Natural killer cell (primary cell): ENCODE data around the gene BRD4. TPM values are rescaled to one million over a fixed set of nuclear protein-coding genes. Genes with fewer than 3 reads are reported as not detected.

Experiments
- ATAC-seq, 3 donors: fragments of 150-1000 bp in 2 of 3; fragments of 200-7000 bp in 1 of 3; cut with Tn5 transposase; 1 replicate in 1 of 3; 2 replicates in 2 of 3; pipeline ENCODE4 v1.10.0; 2021; ENCODE audit warnings: mild to moderate bottlenecking in 2 of 3, moderate library complexity in 2 of 3
- DNase-seq, 2 donors: peaks; one replicate each; pipeline versions ENCODE4 v3.0.0 to v3.0.0-alpha.2; 2013 to 2021; ENCODE audit warnings: mixed read lengths in 1 of 2
- H3K27ac ChIP-seq: one replicate; pipeline ENCODE4 v1.5.1; 2013; ENCODE audit warnings: mild to moderate bottlenecking, low read length
- H3K27me3 ChIP-seq: one replicate; pipeline ENCODE4 v1.6.1; 2013; ENCODE audit warnings: low read length; ENCODE audit not compliant: control insufficient read depth, insufficient read depth
- H3K36me3 ChIP-seq: one replicate; pipeline ENCODE4 v1.6.1; 2013; ENCODE audit warnings: low read length; ENCODE audit not compliant: control insufficient read depth, insufficient read depth
- H3K4me1 ChIP-seq: one replicate; pipeline ENCODE4 v1.6.1; 2013; ENCODE audit warnings: low read length; ENCODE audit not compliant: control insufficient read depth, insufficient read depth
- H3K4me3 ChIP-seq: one replicate; pipeline ENCODE4 v1.5.1; 2013; ENCODE audit warnings: low read length
- H3K9me3 ChIP-seq: one replicate; pipeline ENCODE4 v1.6.1; 2013; ENCODE audit warnings: low read length; ENCODE audit not compliant: control insufficient read depth, insufficient read depth
- H3K27ac Mint-ChIP-seq, 2 donors: one replicate each; pipeline ENCODE4 v1.8.0; 2022; ENCODE audit warnings: mild to moderate bottlenecking in 2 of 2, mixed read lengths in 2 of 2, moderate library complexity in 1 of 2
- H3K27me3 Mint-ChIP-seq, 2 donors: one replicate each; pipeline ENCODE4 v1.8.0; 2022; ENCODE audit warnings: low read depth in 2 of 2, mixed read lengths in 2 of 2
- H3K36me3 Mint-ChIP-seq: one replicate; pipeline ENCODE4 v1.8.0; 2022; ENCODE audit warnings: mixed read lengths
- H3K4me1 Mint-ChIP-seq, 2 donors: one replicate each; pipeline ENCODE4 v1.8.0; 2022; ENCODE audit warnings: mixed read lengths in 2 of 2
- H3K4me3 Mint-ChIP-seq: one replicate; pipeline ENCODE4 v1.8.0; 2022; ENCODE audit warnings: mild to moderate bottlenecking, moderate library complexity, mixed read lengths
- H3K9me3 Mint-ChIP-seq, 2 donors: one replicate each; pipeline ENCODE4 v1.8.0; 2022; ENCODE audit warnings: mixed read lengths in 2 of 2
- CTCF ChIP-seq: fragments of 200-600 bp; IDR thresholded peaks from one replicate; pipeline ENCODE4 v1.8.0; 2022; ENCODE audit warnings: antibody characterized with exemption
- WGBS: methylation state at CpG from one replicate; pipeline ENCODE4 v1.1.7; 2013; ENCODE audit warnings: missing lambda C conversion rate; ENCODE audit not compliant: insufficient coverage; 5-methylcytosine and 5-hydroxymethylcytosine counted together
- intact Hi-C: fragments of 100-400 bp; cut with micrococcal nuclease; formaldehyde crosslinking; loops from one replicate; pipeline ENCODE4 v1.14.2; 2022
- total RNA-seq, 4 donors: library from RNA; stranded (reverse); fragments of 120-200 nt in 1 of 4; gene quantifications; one replicate each; pipeline versions ENCODE4 v1.2.3 to v1.2.4, GENCODE V29; 2013 to 2022

BRD4 gene
- total RNA-seq, 3 donors from 2014 or later (not counting 1 experiment from before 2014, with no cell fraction given), result 91.9 to 116 (median 98.3) TPM

GRCh38 chr19:15297416-15298224 lies 34.7 kb downstream of the BRD4 start:
- ATAC-seq (no peak), DNase-seq (peak in 1 of 2 donors; percentile 56)
- Mint-ChIP-seq H3K27me3 (no peaks in the 10 kb centered on the region), H3K9me3 (no peaks in the 10 kb centered on the region), H3K36me3 (no peaks in the 10 kb centered on the region), H3K27ac (peak overlapping the region; percentile 14 to 82), H3K4me1 (peaks cover 81 to 94% of the 10 kb centered on the region in 2 donors), H3K4me3 (peak overlapping the region; percentile 33)
- H3K36me3 ChIP-seq, result peaks cover 2% of the 10 kb centered on the region
- 67% methylated on average over 10 of the region's 10 CpGs for WGBS
- intact Hi-C loops, result no loop called here
- no peak for TF ChIP-seq CTCF
- no peaks in the 10 kb centered on the region for H3K9me3 ChIP-seq
- peaks cover 71% of the 10 kb centered on the region for H3K4me1 ChIP-seq
- H3K27ac ChIP-seq, result no peak overlapping the region
- no peaks in the 10 kb centered on the region for H3K27me3 ChIP-seq
- no peak overlapping the region for H3K4me3 ChIP-seq

- WGBS, result 49% methylated on average over 7 of the region's 7 CpGs
- Mint-ChIP-seq H3K36me3 (no peaks in the 10 kb centered on the region), H3K27ac (peak overlapping the region; percentile 14 to 82), H3K4me3 (peak overlapping the region; percentile 33), H3K9me3 (no peaks in the 10 kb centered on the region), H3K27me3 (no peaks in the 10 kb centered on the region), H3K4me1 (peaks cover 87 to 95% of the 10 kb centered on the region in 2 donors)
- Histone ChIP-seq H3K27me3 (no peaks in the 10 kb centered on the region), H3K36me3 (peaks cover 2% of the 10 kb centered on the region), H3K27ac (no peak overlapping the region), H3K9me3 (no peaks in the 10 kb centered on the region), H3K4me3 (no peak overlapping the region), H3K4me1 (peaks cover 69% of the 10 kb centered on the region)
- ATAC-seq (peak; percentile 30 to 38 (median 35)), DNase-seq (peak in 1 of 2 donors; percentile 47)
- intact Hi-C loops, result no loop called here
- TF ChIP-seq CTCF, result no peak
These were observed 35.4 kb downstream of the BRD4 start for GRCh38 chr19:15296841-15297415.

DNA sequence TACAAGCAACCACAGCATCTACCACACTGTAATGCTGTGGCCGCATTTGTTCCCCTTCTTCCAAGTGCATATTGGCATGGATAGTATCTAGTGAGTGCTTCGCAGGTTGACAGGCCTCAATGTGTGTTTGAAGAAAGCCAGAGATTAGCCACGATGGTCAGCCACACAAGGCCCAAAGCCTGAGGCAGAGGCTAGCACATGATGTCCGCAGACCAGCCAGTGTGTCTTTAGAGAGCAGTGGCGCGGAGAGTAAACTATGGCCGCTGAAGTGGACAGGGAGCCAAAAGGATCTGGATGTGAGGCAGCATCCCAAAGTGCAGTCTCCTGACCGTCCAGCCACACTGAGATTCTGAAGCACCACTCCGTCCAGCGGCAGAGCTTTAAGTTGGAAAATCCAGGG lies 36.0 kb downstream of the BRD4 start:
- Mint-ChIP-seq H3K9me3 (no peaks in the 10 kb centered on the region), H3K4me3 (peak overlapping the region; percentile 33), H3K36me3 (no peaks in the 10 kb centered on the region), H3K4me1 (peaks cover 93 to 98% of the 10 kb centered on the region in 2 donors), H3K27ac (peak overlapping the region; percentile 14 to 82), H3K27me3 (no peaks in the 10 kb centered on the region)
- Histone ChIP-seq H3K27ac (no peak overlapping the region), H3K4me3 (no peak overlapping the region), H3K9me3 (no peaks in the 10 kb centered on the region), H3K27me3 (no peaks in the 10 kb centered on the region), H3K36me3 (peaks cover 2% of the 10 kb centered on the region), H3K4me1 (peaks cover 67% of the 10 kb centered on the region)
- intact Hi-C loops, result no loop called here
- WGBS, result 84% methylated on average over 10 of the region's 10 CpGs
- ATAC-seq (no peak), DNase-seq (no peak)
- TF ChIP-seq CTCF, result no peak
